Adipose tissue (tissue), 3 donors: ENCODE results near the gene LRRTM3. TPM values are rescaled to one million over a fixed set of nuclear protein-coding genes. Genes with fewer than 3 reads are reported as not detected.

Experiments used
- H3K27ac ChIP-seq: one replicate; pipeline ENCODE4 v1.5.1; 2013; ENCODE audit warnings: low read depth, low read length
- WGBS, 3 donors: extraction: QIAGEN DNeasy Blood & Tissue Kit; methylation state at CpG; one replicate each; pipeline ENCODE4 v1.1.7; 2013; 5-methylcytosine and 5-hydroxymethylcytosine counted together
- polyA plus RNA-seq, 3 donors: library from polyadenylated mRNA; stranded (reverse); fragments of 200-250 nt; gene quantifications; one replicate each; pipeline ENCODE4 v1.2.3, GENCODE V29; 2013
- donor health status: healthy with polysubstance abuse.
- donor health status: Bipolar disorder and iron deficiency.
- donor health status: healthy.

The LRRTM3 gene
- polyA plus RNA-seq, 3 donors, result 0.38 TPM; not detected in 2

DNA sequence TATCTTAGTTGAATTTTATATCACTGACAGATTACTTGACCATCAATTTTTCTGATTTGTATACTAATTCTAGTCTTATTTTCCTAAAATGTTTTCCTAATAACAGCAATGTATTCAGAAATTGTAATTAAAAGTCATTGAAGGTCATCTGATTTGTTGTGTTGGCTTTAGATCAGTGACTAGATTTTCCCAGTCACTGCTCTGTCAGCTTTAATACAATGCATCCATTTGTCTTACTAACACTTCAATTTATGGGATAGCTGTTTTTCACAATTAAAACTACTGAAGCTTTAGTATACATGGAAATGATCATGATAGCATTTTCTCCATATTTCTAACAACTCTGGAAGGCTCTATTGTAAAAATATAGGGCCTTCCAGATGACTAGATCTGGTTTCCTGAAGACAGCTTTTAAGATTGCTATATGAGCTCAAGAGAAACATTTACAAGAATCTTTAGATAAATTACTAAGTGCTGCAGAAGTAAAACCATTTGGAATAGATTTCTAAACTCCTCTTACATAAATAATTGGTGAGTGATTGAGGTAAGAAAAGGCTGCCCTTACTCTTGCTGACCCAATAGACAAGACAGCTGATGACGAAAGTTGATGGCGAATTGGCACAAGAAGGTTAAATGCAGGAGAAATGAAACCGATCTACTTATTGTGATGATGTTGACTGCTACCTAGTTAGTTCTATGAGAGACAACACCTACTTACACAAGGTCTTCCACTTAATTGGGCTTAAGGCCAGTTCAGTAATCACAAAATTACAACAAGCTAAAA is 74.1 kb downstream of the LRRTM3 start:
- 88 to 97% (median 91%) methylated on average over 3 of the region's 3 CpGs for WGBS, 3 donors

GRCh38 chr10:67004690-67005089 is 78.9 kb downstream of the LRRTM3 start:
- 46 to 84% (median 52%) methylated on average over 2 of the region's 2 CpGs for WGBS, 3 donors
- H3K27ac ChIP-seq, result no peak overlapping the region

More for the DNA sequence above, 74.1 kb downstream of the LRRTM3 start:
- H3K27ac ChIP-seq, result no peak overlapping the region

DNA sequence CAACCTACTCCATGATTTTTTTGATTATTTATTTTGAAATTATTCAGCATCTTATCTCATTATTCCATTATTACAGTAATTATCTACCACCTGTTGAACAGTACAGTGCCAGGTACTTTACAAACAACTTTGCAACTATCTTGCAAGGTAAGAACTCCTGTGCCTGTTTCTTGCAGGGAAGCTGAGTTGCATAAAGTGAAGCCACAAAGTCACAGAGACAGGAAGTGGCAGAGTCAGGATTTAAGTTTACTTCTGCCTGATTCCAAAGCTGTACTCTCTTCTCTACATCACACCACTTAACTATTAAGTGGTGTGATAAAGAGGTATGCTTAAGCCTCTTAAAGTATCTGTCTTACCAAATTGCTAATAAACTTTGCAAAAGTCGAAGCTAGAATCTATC is 80.1 kb downstream of the LRRTM3 start:
- H3K27ac ChIP-seq, result no peak overlapping the region
- 39 to 87% (median 54%) methylated on average over 1 of the region's 1 CpG for WGBS, 3 donors

DNA sequence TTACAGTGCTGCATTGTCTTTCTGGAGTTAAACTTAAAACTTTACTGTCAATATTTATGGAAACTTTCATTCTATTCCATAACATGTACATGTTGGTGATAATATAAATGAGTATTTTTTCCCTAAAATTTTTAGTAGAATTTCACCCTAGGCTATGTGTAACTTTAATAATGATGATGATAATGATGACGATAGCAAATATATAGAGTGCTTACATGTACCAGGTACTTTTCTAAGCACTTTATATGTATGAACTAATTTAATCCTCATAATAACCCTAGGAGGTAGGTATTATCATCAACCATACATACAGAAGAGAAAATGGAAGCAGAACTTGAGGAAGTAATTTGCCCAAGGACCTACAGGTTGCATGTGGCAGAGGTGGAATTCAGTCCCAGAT is 85.6 kb downstream of the LRRTM3 start:
- no peak overlapping the region for H3K27ac ChIP-seq
- WGBS, 3 donors, result 95 to 97% (median 97%) methylated on average over 1 of the region's 1 CpG

DNA sequence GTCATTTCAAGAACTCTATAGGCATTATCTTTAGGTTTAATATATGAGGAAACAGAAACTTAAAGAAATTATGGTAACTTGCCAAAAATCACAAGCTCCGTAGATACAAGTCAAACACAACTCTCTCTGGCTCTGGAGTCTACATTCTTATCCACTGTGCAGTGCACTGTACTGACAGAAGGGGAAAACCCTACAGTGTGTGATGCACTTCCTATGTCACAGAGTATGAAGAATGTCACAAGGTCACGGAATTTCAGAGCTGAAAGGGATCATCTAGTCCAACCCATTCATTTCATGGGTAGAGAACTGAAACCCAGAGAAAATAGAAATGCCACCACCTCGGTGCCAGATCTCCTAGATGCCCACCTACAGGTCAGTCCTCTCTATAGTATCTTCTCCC is 86.1 kb downstream of the LRRTM3 start:
- 75 to 78% (median 76%) methylated on average over 3 of the region's 3 CpGs for WGBS, 3 donors
- H3K27ac ChIP-seq, result no peak overlapping the region

DNA sequence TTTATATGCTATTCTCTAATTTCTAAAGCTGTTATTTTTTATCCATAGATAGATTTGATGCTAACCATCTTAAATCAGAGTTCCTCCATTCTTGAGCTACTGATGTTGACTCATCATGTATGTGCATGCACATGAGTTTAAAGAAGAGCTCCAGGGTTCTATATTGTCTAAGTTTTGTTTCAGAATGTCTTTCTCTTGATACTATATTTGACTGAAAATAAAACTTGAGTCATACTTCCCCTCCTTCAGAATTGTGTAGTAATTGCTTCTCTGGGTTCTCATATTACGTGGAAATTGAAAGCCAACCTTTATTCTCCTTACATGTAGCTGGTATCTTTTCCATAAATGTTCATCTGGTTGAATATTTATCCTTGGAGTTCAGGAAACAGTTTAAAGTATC is 89.4 kb downstream of the LRRTM3 start:
- WGBS, 3 donors, result 56 to 62% (median 60%) methylated on average over 1 of the region's 1 CpG
- no peak overlapping the region for H3K27ac ChIP-seq

- no peak overlapping the region for H3K27ac ChIP-seq
- 76 to 90% (median 87%) methylated on average over 2 of the region's 2 CpGs for WGBS, 3 donors
Measured at GRCh38 chr10:67017218-67017617, 91.4 kb downstream of the LRRTM3 start.

DNA sequence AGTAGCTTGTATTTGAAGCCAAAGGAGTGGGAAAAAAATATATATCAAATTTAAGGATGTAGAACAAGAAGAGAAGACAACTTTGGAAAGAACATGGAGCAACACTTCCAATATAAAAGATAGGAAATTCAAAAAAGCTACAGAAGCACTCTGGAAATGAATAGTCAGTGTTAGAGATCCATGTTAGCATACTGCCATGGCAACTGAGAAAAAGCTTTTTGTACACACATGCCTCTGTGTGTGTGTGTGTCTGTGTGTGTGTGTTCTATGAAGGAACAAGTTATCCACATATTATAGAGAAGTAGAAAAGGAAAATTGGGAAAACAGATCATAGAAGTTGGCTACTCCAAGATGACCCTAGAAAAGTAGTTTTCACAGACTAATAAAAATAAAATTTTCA is 96.3 kb downstream of the LRRTM3 start:
- no peak overlapping the region for H3K27ac ChIP-seq

DNA sequence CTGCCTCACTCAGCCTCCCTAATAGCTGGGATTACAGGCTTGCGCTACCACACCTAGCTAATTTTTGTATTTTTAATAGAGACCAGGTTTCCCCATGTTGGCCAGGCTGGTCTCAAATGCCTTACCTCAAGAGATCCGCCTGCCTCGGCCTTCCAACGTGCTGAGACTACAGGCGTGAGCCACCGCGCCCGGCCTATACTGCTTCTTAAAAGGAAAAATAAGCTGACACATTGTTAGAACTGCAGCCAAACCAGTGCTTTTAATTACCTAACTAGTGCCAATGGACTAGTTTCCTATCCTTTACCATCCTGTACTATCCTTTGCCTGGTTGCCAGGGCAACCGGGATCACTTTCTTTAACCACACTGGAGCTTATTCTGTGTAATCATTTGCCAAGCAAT is 108.0 kb downstream of the LRRTM3 start:
- no peak overlapping the region for H3K27ac ChIP-seq
- WGBS, 3 donors, result 94 to 97% (median 96%) methylated on average over 9 of the region's 9 CpGs

GRCh38 chr10:67036808-67037207 is 111.0 kb downstream of the LRRTM3 start:
- no peak overlapping the region for H3K27ac ChIP-seq
- 68 to 83% (median 70%) methylated on average over 2 of the region's 2 CpGs for WGBS, 3 donors

DNA sequence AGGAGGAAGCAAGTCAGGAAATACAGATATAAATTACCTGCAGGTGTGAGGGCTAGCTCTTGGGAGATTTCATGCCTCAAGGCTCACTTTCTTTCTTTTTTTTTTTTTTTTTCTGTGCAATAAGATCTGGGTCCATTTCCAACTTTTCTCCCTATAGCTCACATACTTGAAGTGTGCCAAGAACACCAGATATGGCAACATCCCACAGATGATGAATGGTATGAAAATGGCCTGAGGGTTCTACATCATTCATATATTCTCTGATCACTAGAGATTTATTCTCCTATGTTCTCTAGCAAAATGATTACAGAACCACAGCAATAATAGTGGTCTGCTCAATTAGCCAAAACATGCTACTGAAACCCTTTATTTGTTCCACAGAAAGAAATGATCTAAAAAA is 117.2 kb downstream of the LRRTM3 start:
- no peak overlapping the region for H3K27ac ChIP-seq

DNA sequence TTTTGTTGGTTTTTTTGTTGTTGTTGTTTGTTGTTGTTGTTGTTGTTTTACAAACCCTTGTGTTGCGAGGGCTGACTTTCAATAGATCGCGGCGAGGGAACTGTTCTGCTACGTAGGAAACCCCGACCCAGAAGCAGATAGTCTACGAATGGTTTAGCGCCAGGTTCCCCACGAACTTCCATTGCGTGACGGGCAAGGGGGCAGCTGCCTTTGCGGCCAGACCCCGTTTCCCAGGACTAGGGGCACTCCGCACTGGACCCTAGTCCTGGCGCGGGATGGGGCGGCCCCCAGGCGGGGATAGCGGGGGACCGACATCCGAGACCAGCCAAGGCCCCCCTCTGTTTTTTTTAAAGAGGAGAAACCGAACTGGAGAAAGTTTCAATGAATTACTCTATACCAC is 119.6 kb downstream of the LRRTM3 start:
- WGBS, 3 donors, result 90 to 93% (median 90%) methylated on average over 22 of the region's 22 CpGs
- H3K27ac ChIP-seq, result no peak overlapping the region

DNA sequence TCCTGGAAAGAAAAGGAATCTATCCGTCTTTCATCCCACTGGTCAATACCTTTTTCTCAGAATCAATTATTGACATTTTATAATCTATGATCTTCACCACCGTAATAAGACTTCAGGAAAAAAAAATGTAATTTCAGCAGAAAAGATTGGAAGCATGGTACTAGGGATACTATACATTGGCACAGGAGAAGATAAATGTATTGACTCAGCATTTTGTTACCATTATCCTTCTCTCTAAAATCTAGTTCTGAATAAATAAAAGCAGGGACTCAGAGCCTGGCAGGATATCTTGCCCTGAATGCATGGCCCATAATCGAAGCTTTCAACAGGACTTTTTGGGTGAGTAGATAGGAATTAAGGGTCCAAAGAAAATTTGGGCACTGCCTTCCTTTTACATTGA is 120.7 kb downstream of the LRRTM3 start:
- H3K27ac ChIP-seq, result no peak overlapping the region
- WGBS, 3 donors, result 67 to 85% (median 79%) methylated on average over 3 of the region's 3 CpGs

DNA sequence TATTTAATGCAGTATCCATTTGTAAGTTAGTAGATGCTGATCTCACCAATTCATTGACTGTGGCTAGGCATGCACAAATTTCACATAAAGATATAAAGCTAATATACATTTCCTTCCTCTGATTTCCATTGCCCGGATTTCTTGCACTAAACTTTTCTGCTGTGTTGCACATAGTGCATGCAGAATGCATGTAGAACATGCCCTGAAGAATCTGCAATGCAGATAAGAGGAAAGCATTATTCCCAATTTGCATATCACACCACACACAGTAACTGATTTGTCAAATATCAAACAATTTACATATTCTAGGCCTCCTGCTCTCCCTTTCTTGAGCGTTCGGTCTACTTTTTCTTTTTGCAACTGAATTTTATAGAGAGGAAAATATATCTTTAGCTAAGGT is 124.2 kb downstream of the LRRTM3 start:
- WGBS, 3 donors, result 79 to 90% (median 87%) methylated on average over 3 of the region's 3 CpGs
- H3K27ac ChIP-seq, result no peak overlapping the region

- 48 to 71% (median 56%) methylated on average over 5 of the region's 5 CpGs for WGBS, 3 donors
- H3K27ac ChIP-seq, result no peak overlapping the region
Measured at GRCh38 chr10:67050415-67050814, 124.6 kb downstream of the LRRTM3 start.

GRCh38 chr10:67072654-67073053 is 146.8 kb downstream of the LRRTM3 start:
- 79 to 97% (median 97%) methylated on average over 1 of the region's 1 CpG for WGBS, 3 donors
- no peak overlapping the region for H3K27ac ChIP-seq

DNA sequence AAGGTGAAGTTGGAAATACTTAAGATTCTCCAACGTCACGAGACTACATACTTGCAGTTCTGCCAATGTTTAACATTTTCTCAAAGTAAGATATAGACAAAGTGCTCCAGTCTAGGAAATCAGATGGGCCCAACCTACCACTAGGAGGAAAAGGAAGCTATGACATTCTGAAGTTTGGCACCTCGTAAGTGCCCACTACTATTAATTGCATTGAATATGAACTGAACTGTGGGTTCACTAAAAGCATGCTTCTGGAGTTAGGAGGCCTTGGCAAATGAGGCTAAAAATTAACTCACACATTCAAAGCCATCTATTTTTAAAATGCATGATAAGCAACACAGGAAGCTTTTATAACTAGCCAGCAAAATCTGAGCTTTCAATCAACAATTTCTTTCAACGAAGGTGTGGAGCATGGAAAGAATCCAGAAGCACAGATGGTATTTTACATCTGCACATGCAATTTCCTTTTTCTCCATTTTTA is 149.7 kb downstream of the LRRTM3 start:
- 13 to 44% (median 41%) methylated on average over 4 of the region's 4 CpGs for WGBS, 3 donors
- no peak overlapping the region for H3K27ac ChIP-seq

- H3K27ac ChIP-seq, result no peak overlapping the region
Measured at GRCh38 chr10:67076144-67076543, 150.3 kb downstream of the LRRTM3 start.

GRCh38 chr10:67077376-67077775 is 151.5 kb downstream of the LRRTM3 start:
- H3K27ac ChIP-seq, result no peak overlapping the region
- 88 to 96% (median 94%) methylated on average over 1 of the region's 1 CpG for WGBS, 3 donors

- 27 to 41% (median 32%) methylated on average over 4 of the region's 4 CpGs for WGBS, 3 donors
Measured at GRCh38 chr10:67079126-67079525, 153.3 kb downstream of the LRRTM3 start.

More at GRCh38 chr10:67079126-67079525, 153.3 kb downstream of the LRRTM3 start:
- H3K27ac ChIP-seq, result no peak overlapping the region
